ENCODE results near the gene ITPR2.

DNA sequence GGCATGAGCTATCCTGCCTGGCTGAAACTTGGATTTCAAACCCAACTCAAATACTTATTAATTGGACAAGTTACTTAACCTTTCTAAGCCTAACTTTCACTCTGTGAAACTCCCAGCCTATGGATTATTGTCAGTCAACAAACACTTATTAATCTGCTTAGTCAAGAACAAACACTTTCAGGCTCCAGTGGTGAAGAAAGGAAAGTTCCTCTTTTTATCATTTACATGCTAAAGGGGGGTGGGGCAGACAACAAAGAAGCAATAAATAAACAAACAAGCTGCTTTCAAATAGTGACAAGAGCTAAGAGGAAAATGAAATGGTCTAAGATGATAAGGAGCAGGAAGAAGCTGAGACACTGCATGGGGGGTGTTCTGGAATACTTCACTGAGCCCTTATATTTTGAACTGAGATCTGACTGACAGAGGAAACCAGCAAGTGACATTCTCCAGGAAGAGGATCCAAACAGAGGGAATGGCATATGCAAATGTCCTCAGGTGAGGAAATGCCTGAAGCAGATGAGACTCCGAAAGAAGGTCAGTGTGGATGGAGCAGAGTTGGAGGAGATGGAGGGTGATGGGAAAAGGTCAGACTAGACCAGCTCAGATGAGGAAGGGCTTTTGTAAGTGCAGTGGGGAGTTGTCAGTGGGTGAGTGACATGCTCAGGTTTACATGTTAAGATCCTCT, 259.6 kb downstream of the ITPR2 start:
- TF ChIP-seq EZH2 (IDR thresholded peaks at IDR 0.05; ENCODE audit: insufficient read depth, poor library complexity, severe bottlenecking): no peak
- TF ChIP-seq EZH2phosphoT487 (IDR thresholded peaks at IDR 0.05; ENCODE audit: insufficient read depth, low read depth): no peak
